HepG2 (cell line): Measurements from ENCODE around the gene BPIFB2. TPM values are rescaled to one million over a fixed set of nuclear protein-coding genes. Genes with fewer than 3 reads are reported as not detected.

Experiments
- ATAC-seq: fragments of 200-7000 bp; cut with Tn5 transposase; 3 replicates; pipeline ENCODE4 v1.9.1; 2020; ENCODE audit warnings: mild to moderate bottlenecking, moderate library complexity
- BruUV-seq: library from RNA; stranded (reverse); fragments of 400-500 nt; replicated peaks from 2 replicates; lab custom pipeline; 2021; lab: Mats Ljungman, UMichigan
- CTCF ChIA-PET: fragments of 300-600 bp; formaldehyde crosslinking; extraction: SDS; loops from one replicate; lab custom pipeline; 2021; ENCODE audit warnings: low total read pairs, inconsistent platforms, low intra/inter-chr PET ratio; lab: Yijun Ruan, JAX
- POLR2A ChIA-PET: fragments of 350-600 bp; sonication (Branson Sonifier 250); formaldehyde crosslinking; loops from one replicate; lab custom pipeline; 2020; ENCODE audit warnings: antibody characterized with exemption, inconsistent platforms; lab: Yijun Ruan, JAX
- DNase-seq: peaks from one replicate; pipeline ENCODE4 v3.0.0-alpha.2; 2015; ENCODE audit warnings: low spot score
- FAIRE-seq: peaks from 3 replicates; lab custom pipeline; 2011; peaks lifted over from hg19 to GRCh38; lab: Jason Lieb, UNC
- H2AFZ ChIP-seq: one replicate; pipeline ENCODE4 v1.6.1; 2011; ENCODE audit warnings: low read length, inconsistent platforms
- H3K27ac ChIP-seq: fragments of 300-600 bp; 3 replicates; pipeline ENCODE4 v1.8.0; 2011; ENCODE audit warnings: mixed run types, mild to moderate bottlenecking, mixed read lengths, low read length, inconsistent platforms; ENCODE audit not compliant: insufficient read depth; ENCODE audit errors: extremely low read length
- H3K27me3 ChIP-seq, 2 experiments: fragments of 200-600 bp in 1 of 2; 2 replicates in 1 of 2; 3 replicates in 1 of 2; pipeline versions ENCODE4 v1.6.0 to v1.8.0; 2011; ENCODE audit warnings: low read length in 2 of 2, mild to moderate bottlenecking in 2 of 2, moderate library complexity in 2 of 2, inconsistent platforms in 1 of 2; ENCODE audit not compliant: insufficient read depth in 2 of 2, control insufficient read depth in 1 of 2
- H3K36me3 ChIP-seq, 2 experiments: fragments of 200-600 bp in 1 of 2; replicated peaks in 1 of 2; 2 replicates in 1 of 2; 3 replicates in 1 of 2; pipeline versions ENCODE4 v1.5.1 to v1.8.0; 2011; ENCODE audit warnings: low read length in 2 of 2, inconsistent platforms in 1 of 2; ENCODE audit not compliant: insufficient read depth in 2 of 2, control insufficient read depth in 1 of 2
- H3K4me1 ChIP-seq: 2 replicates; pipeline ENCODE4 v1.5.1; 2012; ENCODE audit warnings: low read length, inconsistent platforms; ENCODE audit not compliant: insufficient read depth
- H3K4me2 ChIP-seq: 2 replicates; pipeline ENCODE4 v1.6.0; 2011; ENCODE audit warnings: low read depth, low read length, inconsistent platforms
- H3K4me3 ChIP-seq, 3 experiments: fragments of 200-600 bp in 1 of 3; sonication (generic), shearing (Covaris generic) in 1 of 3; replicated peaks in 1 of 3; 2 replicates each; pipeline ENCODE4 v1.5.1; 2011 to 2016; ENCODE audit warnings: low read length in 3 of 3, inconsistent platforms in 2 of 3, low read depth in 2 of 3, mild to moderate bottlenecking in 2 of 3, control low read depth in 1 of 3, mixed read lengths in 1 of 3; ENCODE audit not compliant: insufficient read depth in 1 of 3
- H3K79me2 ChIP-seq: one replicate; pipeline ENCODE4 v1.6.1; 2011; ENCODE audit warnings: low read length, inconsistent platforms; ENCODE audit not compliant: insufficient read depth
- H3K9ac ChIP-seq: 2 replicates; pipeline ENCODE4 v1.6.0; 2011; ENCODE audit warnings: mild to moderate bottlenecking, low read depth, low read length, inconsistent platforms; ENCODE audit not compliant: insufficient read depth
- H3K9me3 ChIP-seq: 2 replicates; pipeline ENCODE4 v1.5.1; 2012; ENCODE audit warnings: mild to moderate bottlenecking, low read length
- H4K20me1 ChIP-seq: 2 replicates; pipeline ENCODE4 v1.6.0; 2011; ENCODE audit warnings: inconsistent platforms, mild to moderate bottlenecking, low read length, moderate library complexity; ENCODE audit not compliant: insufficient read depth
- ATF3 ChIP-seq: sonication (generic); formaldehyde crosslinking; IDR thresholded peaks from 2 replicates; pipeline ENCODE4 v1.4.0; 2020; ENCODE audit warnings: missing genetic modification reagents
- HDAC6 ChIP-seq: fragments of 200-600 bp; sonication (generic); IDR thresholded peaks from 2 replicates; pipeline ENCODE4 v1.7.0; 2017; ENCODE audit warnings: mild to moderate bottlenecking, antibody characterized with exemption, low read length, low read depth
- MXD1 ChIP-seq: sonication (generic); formaldehyde crosslinking; IDR thresholded peaks from 2 replicates; pipeline ENCODE4 v1.4.0; 2020; ENCODE audit warnings: mild to moderate bottlenecking, missing genetic modification reagents
- NCOR1 ChIP-seq: fragments of 200-600 bp; sonication (generic); IDR thresholded peaks from 2 replicates; pipeline ENCODE4 v1.7.0; 2017; ENCODE audit warnings: antibody characterized with exemption, low read length, borderline replicate concordance
- PBX2 ChIP-seq: IDR thresholded peaks from 2 replicates; pipeline ENCODE4 v1.6.1; 2016; ENCODE audit warnings: control low read depth
- SIX1 ChIP-seq: sonication (generic); formaldehyde crosslinking; IDR thresholded peaks from 2 replicates; pipeline ENCODE4 v1.4.0; 2020; ENCODE audit warnings: missing genetic modification reagents, borderline replicate concordance
- XRCC5 ChIP-seq: fragments of 200-400 bp; formaldehyde crosslinking; optimal IDR thresholded peaks from 2 replicates; pipeline ENCODE3; 2017; ENCODE audit warnings: mild to moderate bottlenecking, low read length
- ZNF737 ChIP-seq: sonication (generic); formaldehyde crosslinking; IDR thresholded peaks from 2 replicates; pipeline ENCODE4 v1.5.0; 2020; ENCODE audit warnings: missing genetic modification reagents, mild to moderate bottlenecking, borderline replicate concordance
- ZNF788 ChIP-seq: sonication (generic); formaldehyde crosslinking; IDR thresholded peaks from 2 replicates; pipeline ENCODE4 v1.5.0; 2020; ENCODE audit warnings: mild to moderate bottlenecking, missing genetic modification reagents, borderline replicate concordance
- ZNF879 ChIP-seq: sonication (generic); formaldehyde crosslinking; IDR thresholded peaks from 2 replicates; pipeline ENCODE4 v1.8.1; 2023; ENCODE audit warnings: missing genetic modification reagents
- WGBS: methylation state at CpG from one replicate; pipeline ENCODE4 v1.1.6; 2017; ENCODE audit warnings: low lambda C conversion rate; 5-methylcytosine and 5-hydroxymethylcytosine counted together
- in situ Hi-C: cut with HindIII; loops from 2 replicates; pipeline ENCODE4 v1.10.0; 2017; ENCODE audit warnings: low pct_unique_long_range_greater_than_20kb; ENCODE audit not compliant: extremely low pct_ligation_motif_present
- intact Hi-C: fragments of 100-400 bp; cut with micrococcal nuclease; formaldehyde crosslinking; loops from one replicate; pipeline ENCODE4 v1.10.0; 2022; ENCODE audit not compliant: unreplicated experiment
- polyA plus RNA-seq, 8 experiments: library from polyadenylated mRNA; depleted of rRNA in 3 of 8; stranded (reverse) in 7 of 8; unstranded in 1 of 8; fragments of >200 nt; fragmentation: Illumina TruSeq in 4 of 8; extraction: Trizol in 4 of 8; gene quantifications; 2 replicates each; pipeline versions ENCODE4 v1.2.1 to v1.2.3, GENCODE V29; 2011 to 2016; ENCODE audit warnings: low read depth in 4 of 8, missing spikeins in 1 of 8, mixed read lengths in 1 of 8; ENCODE audit not compliant: insufficient read depth in 1 of 8
- total RNA-seq, 5 experiments: library from RNA; depleted of rRNA; stranded (reverse); fragments of >200 nt; fragmentation: Illumina TruSeq; extraction: Trizol; gene quantifications; 2 replicates each; pipeline ENCODE4 v1.2.3, GENCODE V29; 2016; ENCODE audit warnings: low read depth in 1 of 5
- TF ChIP-seq, protein P1 (sequence below): IDR thresholded peaks from 2 replicates; pipeline ENCODE4 v1.6.1; 2018; ENCODE audit warnings: missing genetic modification reagents, mild to moderate bottlenecking, missing compliant biosample characterization
- TF ChIP-seq, protein P2 (sequence below), 2 experiments: sonication (generic) in 1 of 2; formaldehyde crosslinking in 1 of 2; IDR thresholded peaks; 2 replicates each; pipeline versions ENCODE4 v1.4.0 to v1.6.1; 2016 to 2020; ENCODE audit warnings: borderline replicate concordance in 1 of 2, low read depth in 1 of 2, mild to moderate bottlenecking in 1 of 2, missing genetic modification reagents in 1 of 2
- TF ChIP-seq, protein P3 (sequence below): sonication (generic); IDR thresholded peaks from 2 replicates; pipeline ENCODE4 v1.6.1; 2016; ENCODE audit warnings: low read depth, borderline replicate concordance

Gene BPIFB2
- total and polyA plus RNA-seq, 2 of the 13 experiments (the other 11 are each of a cell fraction or from before 2014, with no cell fraction given): 54.5 to 902 TPM

GRCh38 chr20:33042983-33043730 is 35.7 kb downstream of the BPIFB2 start:
- Histone ChIP-seq H3K4me2 (peak overlapping the region; percentile 47), H3K9ac (no peak overlapping the region), H3K27ac (peak overlapping the region; percentile 35), H3K4me3 (no peak overlapping the region), H4K20me1 (no peaks in the 10 kb centered on the region), H3K79me2 (no peaks in the 10 kb centered on the region), H3K36me3 (no peaks in the 10 kb centered on the region), H3K9me3 (peaks cover 10% of the 10 kb centered on the region; the same call in 1 of the 2 replicates), H3K27me3 (no peaks in the 10 kb centered on the region; a peak in 1 of 5 replicates), H2AFZ (no peak overlapping the region), H3K4me1 (peaks cover 34% of the 10 kb centered on the region)
- ChIA-PET CTCF (no interaction called here), POLR2A (interaction anchor here (0.7 to 3.3 kb wide), 5 partner anchors 12 to 224 kb away, joined by 3 to 16 read pairs (median 4); partner anchors contain the start of genes BPIFB2, BPIFB6 and MAPRE1)
- FAIRE-seq (no peak), ATAC-seq (peak; percentile 45), DNase-seq (no peak)
- intact Hi-C loops (loop anchor here (5.0 kb wide), 1 partner anchor 36 kb away; the partner anchor contains the start of gene BPIFB2), in situ Hi-C loops (no loop called here)
- 7% methylated on average over 2 of the region's 2 CpGs for WGBS
- no TSS peak for BruUV-seq
- TF ChIP-seq HDAC6 (no peak), XRCC5 (no peak), PBX2 (CRISPR knock-in tag) (peak; percentile 80), ZNF737 (CRISPR knock-in tag) (0 out of 2 replicates have a peak, but pooled peaks have one; percentile 15), ZNF788 (CRISPR knock-in tag) (no peak), ATF3 (CRISPR knock-in tag) (0 out of 2 replicates have a peak, but pooled peaks have one; percentile 12), SIX1 (CRISPR knock-in tag) (peak; percentile 21; the same call in 1 of the 2 replicates), ZNF879 (CRISPR knock-in tag) (no peak), NCOR1 (0 out of 2 replicates have a peak, but pooled peaks have one; percentile 59), MXD1 (CRISPR knock-in tag) (no peak)
- TF ChIP-seq, protein P1, sequence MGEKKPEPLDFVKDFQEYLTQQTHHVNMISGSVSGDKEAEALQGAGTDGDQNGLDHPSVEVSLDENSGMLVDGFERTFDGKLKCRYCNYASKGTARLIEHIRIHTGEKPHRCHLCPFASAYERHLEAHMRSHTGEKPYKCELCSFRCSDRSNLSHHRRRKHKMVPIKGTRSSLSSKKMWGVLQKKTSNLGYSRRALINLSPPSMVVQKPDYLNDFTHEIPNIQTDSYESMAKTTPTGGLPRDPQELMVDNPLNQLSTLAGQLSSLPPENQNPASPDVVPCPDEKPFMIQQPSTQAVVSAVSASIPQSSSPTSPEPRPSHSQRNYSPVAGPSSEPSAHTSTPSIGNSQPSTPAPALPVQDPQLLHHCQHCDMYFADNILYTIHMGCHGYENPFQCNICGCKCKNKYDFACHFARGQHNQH (CRISPR knock-in tag): no peak
- TF ChIP-seq, protein P2, sequence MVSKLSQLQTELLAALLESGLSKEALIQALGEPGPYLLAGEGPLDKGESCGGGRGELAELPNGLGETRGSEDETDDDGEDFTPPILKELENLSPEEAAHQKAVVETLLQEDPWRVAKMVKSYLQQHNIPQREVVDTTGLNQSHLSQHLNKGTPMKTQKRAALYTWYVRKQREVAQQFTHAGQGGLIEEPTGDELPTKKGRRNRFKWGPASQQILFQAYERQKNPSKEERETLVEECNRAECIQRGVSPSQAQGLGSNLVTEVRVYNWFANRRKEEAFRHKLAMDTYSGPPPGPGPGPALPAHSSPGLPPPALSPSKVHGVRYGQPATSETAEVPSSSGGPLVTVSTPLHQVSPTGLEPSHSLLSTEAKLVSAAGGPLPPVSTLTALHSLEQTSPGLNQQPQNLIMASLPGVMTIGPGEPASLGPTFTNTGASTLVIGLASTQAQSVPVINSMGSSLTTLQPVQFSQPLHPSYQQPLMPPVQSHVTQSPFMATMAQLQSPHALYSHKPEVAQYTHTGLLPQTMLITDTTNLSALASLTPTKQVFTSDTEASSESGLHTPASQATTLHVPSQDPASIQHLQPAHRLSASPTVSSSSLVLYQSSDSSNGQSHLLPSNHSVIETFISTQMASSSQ (IDR thresholded peaks at IDR 0.05; ENCODE audit: low read depth): no peak
- TF ChIP-seq, protein P2 (CRISPR knock-in tag; IDR thresholded peaks at IDR 0.05; ENCODE audit: borderline replicate concordance): peak; percentile 38; the same call in 1 of the 2 replicates
- TF ChIP-seq, protein P3, sequence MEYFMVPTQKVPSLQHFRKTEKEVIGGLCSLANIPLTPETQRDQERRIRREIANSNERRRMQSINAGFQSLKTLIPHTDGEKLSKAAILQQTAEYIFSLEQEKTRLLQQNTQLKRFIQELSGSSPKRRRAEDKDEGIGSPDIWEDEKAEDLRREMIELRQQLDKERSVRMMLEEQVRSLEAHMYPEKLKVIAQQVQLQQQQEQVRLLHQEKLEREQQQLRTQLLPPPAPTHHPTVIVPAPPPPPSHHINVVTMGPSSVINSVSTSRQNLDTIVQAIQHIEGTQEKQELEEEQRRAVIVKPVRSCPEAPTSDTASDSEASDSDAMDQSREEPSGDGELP: peak; percentile 58; the same call in 1 of the 2 replicates
